NCI-H1694 (cell line): ENCODE results near the gene RAD54L2.
"Not testable (repeated sequence)": the region's sequence is repeated elsewhere in the genome, so short reads cannot be mapped to it uniquely, and the experiment has no call there.

Experiments used
- DNase-seq: peaks from one replicate; lab custom pipeline; 2025; lab: John Stamatoyannopoulos, UW

Gene RAD54L2, protein sequence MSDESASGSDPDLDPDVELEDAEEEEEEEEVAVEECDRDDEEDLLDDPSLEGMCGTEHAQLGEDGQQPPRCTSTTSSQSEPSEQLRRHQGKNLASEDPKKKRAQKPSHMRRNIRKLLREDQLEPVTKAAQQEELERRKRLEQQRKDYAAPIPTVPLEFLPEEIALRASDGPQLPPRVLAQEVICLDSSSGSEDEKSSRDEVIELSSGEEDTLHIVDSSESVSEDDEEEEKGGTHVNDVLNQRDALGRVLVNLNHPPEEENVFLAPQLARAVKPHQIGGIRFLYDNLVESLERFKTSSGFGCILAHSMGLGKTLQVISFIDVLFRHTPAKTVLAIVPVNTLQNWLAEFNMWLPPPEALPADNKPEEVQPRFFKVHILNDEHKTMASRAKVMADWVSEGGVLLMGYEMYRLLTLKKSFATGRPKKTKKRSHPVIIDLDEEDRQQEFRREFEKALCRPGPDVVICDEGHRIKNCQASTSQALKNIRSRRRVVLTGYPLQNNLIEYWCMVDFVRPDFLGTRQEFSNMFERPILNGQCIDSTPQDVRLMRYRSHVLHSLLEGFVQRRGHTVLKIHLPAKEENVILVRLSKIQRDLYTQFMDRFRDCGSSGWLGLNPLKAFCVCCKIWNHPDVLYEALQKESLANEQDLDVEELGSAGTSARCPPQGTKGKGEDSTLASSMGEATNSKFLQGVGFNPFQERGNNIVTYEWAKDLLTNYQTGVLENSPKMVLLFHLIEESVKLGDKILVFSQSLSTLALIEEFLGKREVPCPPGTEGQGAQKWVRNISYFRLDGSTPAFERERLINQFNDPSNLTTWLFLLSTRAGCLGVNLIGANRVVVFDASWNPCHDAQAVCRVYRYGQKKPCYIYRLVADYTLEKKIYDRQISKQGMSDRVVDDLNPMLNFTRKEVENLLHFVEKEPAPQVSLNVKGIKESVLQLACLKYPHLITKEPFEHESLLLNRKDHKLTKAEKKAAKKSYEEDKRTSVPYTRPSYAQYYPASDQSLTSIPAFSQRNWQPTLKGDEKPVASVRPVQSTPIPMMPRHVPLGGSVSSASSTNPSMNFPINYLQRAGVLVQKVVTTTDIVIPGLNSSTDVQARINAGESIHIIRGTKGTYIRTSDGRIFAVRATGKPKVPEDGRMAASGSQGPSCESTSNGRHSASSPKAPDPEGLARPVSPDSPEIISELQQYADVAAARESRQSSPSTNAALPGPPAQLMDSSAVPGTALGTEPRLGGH (N-terminal part only)

DNA sequence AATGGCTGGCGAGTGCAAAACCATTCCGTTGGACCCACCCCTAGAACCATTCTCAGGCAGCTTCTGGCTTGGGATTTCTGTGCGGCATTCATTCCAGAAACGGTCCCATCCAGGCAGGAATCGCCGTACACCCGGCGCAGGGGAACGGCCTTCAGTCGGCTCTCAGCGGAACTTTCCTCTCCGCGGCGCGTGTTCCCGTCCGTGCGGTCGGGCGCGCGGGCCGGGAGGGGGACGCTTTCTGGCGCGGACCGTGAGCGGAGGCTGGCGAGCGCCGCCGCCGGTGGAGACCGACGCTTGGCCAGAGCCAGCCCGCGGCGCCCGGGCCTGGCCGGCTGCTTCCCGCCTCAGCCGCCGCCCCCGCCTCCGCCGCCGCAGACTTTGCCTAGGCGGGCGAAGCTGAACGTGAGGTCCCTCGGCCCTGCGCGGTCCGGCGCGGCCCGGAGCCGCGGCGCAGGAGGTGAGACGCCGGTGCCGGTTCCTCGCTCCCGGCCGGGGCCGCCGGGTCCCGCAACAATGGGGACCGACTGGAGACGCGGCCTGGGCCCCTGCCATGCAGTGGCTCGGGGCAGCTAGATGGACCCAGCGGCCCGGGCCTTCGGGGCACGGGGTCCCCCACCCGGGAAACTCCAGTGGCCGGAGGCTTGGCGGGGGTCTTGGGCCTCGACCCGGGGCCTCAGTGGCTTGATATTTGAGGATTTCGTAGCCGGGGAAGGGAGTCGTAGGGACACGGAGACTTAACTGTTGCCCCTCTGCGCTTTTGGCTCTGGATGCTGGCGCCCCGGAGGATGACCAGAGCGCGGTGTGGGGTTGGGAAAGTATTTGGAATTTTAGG lies at the start of gene RAD54L2:
Gene RAD54L2, plus strand, starts transcription at position 261 of the 832 bp plus-strand sequence. CDS start 51,702 bp downstream, outside the sequence.
- peak; percentile 6 for DNase-seq

DNA sequence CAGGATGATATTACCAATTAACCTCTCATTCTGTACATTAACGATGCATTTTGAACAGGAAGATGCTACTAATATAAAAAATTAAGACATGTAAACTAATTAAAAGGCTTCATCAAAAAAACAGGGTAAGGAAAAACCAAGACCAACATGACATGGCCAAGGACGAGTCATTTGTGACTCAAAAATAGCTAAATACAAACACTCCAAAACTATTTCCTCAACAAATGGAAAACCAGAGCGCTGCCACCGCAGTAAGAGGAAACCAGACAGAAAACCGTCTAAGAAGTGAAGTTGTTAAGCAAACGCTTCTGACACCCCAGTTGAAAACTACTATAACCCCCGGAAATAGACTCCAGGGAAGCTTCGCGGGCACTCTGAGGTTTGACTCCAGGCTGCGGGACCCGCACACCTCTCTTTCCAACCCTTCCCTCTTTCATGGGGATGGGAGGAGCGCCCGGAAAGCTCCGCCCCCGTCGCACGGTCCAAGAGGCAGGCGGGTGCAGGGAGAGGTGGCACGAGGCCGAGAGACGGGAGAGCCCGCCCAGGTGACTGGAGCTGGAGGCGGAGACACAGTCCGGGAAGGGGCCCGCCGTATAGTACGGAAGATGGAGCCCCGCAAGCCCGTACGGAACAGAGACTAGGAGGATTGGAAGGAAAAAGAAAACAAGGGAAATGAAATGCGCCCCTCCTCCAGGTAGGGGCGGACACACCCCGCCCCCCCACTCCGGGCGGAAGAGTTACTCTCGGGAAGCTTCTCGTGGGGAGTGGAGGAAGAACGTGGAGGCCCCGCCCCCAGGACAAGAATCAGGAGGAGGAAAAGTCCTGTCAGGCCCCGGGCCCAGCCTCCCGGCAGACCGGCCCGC lies 39.4 kb upstream of the RAD54L2 start:
- DNase-seq = peak; percentile 52

GRCh38 chr3:51500632-51501131 lies 37.8 kb upstream of the RAD54L2 start:
- no peak for DNase-seq

GRCh38 chr3:51501833-51502561 lies 36.5 kb upstream of the RAD54L2 start:
- DNase-seq = peak; percentile 57

DNA sequence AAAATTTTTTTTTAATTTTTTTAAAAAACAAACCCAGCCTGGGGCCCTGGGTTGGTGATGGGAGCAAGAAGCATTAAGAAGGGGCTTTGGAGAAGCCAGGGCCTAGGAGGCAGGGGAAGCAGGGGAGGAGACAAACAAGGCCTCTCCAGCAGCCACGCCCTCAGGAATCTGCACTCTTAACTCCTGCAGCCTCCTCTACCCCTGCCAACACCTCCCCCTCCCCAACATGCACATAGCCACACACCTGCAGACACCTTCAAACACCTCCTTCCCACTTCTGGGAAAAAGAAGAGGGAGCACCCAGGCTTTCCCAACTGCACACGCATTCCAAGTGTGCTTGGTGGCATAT lies 36.0 kb upstream of the RAD54L2 start:
- DNase-seq = no peak

DNA sequence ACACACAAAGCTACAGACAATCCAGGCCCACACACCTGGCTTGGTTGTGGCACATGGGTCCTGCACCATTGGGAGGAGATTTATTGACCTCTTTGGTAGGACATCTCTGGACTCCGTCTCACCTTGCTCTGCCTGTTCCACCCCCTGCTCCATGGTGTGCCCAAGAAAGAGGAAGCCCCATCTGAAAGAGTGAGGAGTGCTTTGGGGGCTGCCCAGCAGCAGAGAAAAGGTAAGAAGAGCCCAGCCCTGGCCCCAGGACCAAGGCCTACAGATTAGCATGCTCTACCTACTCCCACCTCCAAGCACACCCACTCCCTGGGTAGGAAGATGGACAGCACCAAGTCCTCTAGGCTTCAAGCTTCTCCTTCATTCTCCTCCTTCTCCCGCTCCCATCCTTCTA lies 35.5 kb upstream of the RAD54L2 start:
- DNase-seq = no peak

DNA sequence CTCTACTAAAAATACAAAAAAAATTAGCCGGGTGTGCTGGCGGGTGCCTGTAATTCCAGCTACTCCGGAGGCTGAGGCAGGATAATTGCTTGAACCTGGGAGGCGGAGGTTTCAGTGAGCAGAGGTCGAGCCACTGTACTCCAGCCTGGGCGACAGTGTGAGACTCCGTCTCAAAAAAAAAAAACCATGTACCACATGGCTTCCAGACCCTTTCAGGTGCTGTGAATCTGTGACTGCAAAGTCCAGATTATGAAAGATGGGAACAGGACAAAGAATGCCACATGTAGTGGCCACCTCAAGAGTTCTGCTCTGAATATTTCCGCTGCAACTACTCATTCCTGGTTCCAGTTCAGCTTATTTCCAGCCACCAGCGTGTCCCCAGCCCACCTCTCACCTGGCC lies 30.3 kb upstream of the RAD54L2 start:
- DNase-seq = no peak

DNA sequence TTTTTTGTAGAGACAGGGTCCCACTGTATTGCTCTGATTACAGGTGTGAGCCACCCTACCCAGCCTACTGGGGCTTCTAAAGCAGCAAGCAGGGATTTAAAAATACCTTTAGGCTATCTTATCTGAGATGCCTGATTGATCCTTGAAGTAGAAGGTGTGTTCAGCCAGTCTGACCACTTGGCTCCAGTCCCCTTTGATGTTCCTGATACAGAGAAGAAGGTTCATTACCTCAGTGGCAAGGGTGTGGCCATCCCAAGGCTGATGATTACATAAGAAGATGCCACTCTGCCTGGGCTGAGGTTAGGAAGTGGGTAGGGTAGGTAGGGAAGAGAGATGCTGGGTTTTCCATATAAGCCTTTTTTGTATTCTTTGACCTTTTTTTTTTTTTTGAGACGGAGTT lies 27.5 kb upstream of the RAD54L2 start:
- no peak for DNase-seq

GRCh38 chr3:51514210-51514609 lies 24.3 kb upstream of the RAD54L2 start:
- no peak for DNase-seq

DNA sequence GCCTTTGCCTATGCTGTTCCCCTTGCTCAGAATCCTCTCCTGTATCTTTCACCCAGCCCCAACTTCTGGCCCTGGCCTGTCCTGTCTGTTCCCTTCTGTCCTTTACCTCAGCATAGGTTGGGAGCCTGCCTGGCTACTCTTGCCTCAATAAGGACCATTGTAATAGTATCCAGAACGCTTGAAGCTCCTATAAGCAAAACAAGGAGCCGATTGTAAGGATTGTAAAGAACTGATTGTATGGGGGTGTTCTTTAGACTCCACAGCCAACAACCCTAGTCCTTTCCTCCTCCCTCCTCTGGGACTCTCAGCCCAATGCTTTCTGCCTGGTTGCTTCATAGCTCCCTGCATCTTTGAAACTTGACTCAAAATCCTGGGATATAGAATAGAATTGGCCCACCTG lies 18.7 kb upstream of the RAD54L2 start:
- no peak for DNase-seq

DNA sequence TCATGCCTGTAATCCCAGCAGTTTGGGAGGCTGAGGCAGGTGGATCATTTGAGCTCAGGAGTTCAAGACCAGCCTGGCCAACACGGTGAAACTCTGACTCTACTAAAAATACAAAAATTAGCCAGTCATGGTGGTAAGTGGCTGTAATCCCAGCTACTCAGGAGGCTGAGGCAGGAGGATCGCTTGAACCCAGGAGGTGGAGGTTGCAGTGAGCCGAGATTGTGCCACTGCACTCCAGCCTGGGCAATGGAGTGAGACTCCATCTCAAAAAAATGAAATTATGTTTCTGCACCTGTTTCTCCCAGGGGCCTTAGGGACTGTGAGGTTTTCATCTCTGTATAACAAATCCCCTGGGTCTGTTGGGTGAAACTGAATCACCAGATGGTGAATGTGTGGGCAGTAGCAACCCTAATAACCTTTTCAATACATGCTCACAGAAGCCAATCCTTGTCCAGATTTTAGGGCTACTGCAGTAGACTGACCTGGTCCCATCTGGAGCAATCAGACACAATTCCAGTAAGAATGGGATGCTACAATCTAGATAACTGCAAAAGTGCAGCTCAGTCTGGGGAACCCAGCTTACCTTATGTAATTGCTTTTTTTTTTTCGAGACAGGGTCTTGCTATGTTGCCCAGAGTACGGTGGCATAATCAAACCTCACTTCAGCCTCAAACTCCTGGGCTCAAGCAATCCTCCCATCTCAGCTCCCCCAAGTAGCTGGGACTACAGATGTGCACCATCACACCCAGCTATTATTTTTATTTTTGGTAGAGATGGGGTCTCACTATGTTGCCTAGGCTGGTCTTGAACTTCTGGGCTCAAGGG lies 17.4 kb upstream of the RAD54L2 start:
- not testable (repeated sequence) for DNase-seq

DNA sequence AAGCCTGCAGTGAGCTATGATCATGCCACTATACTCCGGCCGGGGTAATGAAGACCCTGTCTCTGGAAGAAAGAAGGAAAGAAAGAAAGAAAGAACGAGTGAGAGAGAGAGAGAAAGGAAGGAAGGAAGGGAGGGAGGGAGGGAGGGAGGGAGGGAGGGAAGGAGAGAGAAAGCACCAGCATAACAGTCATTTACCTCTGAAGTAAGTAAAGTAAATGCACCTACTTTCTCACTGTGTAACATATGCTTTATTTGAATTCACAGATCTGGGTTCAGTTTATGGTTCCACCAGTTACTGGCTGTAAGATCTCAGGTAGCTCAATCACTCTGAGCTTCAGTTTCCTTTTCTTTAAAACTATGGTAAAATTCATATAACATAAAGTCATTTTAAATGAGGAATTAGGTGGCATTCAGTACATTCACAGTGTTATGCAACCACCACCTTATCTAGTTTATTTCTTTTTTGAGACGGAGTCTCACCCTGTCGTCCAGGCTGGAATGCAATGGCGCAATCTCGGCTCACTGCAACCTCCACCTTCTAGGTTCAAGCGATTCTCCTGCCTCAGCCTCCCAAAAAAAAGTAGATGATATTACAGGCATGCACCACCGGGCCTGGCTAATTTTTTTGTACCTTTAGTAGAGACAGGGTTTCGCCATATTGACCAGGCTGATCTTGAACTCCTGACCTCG lies 16.1 kb upstream of the RAD54L2 start:
- DNase-seq = no peak

- DNase-seq = not testable (repeated sequence)
Observed at GRCh38 chr3:51524874-51525273, 13.6 kb upstream of the RAD54L2 start.

DNA sequence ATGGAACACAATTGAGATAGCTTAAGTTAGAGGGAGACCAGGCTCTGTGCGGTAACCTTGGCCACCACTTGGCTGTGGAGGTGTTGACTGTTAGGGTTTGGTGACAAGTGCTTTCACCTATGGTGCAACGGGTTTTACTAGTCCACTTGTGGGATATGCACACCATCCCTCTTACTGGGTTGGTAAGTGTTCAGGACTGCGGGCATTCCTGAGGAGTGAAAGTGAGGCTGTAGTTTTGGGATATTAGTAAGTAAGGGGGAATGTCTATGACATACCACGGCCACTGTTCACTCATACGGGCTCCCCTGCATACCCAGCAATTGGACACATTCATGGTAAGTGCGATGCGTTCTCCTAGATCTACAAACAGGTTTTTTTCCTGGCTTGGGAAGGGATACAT lies 8.0 kb upstream of the RAD54L2 start:
- no peak for DNase-seq

DNA sequence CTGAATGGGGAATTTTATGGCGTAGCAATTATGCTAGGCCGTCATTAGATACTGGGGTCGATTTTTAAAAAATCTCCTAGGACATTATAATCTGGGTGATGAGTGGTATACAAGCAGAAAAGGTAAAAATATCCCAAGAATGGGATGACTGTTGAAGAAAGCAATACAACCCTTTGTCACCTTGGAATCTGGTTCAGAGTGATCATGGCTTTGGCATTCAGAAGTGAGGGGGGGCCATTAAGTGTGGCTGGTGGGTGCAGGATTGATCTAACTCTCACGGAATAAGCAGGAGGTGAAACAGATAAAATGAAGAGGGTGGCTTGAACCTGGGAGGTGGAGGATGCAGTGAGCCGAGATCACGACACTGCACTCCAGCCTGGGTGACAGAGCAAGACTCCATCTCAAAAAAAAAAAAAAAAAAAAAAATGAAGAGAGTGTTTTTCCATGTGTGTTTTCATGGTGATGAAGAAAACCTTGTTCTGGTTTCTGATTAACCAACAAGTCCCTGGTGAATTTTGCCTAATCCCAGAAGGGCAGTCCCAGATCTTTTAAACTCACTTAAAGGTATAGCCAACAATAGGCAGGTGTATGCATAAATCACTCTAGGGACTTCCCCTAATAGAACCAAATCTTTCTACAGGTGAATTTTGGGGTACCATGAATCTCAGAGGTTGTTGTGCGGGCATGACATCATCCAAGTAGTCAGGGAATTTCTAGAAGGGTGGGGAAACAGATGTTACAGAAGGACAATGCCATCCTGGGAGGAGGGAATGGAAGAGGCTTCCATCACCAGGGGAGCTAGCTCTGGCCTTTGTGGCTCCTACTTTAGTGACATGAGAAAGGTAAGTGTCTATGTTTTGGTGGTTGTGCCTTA lies 3.1 kb upstream of the RAD54L2 start:
- DNase-seq = no peak

- DNase-seq = not testable (repeated sequence)
Observed at GRCh38 chr3:51537631-51538030, 888 bp upstream of the RAD54L2 start.

DNA sequence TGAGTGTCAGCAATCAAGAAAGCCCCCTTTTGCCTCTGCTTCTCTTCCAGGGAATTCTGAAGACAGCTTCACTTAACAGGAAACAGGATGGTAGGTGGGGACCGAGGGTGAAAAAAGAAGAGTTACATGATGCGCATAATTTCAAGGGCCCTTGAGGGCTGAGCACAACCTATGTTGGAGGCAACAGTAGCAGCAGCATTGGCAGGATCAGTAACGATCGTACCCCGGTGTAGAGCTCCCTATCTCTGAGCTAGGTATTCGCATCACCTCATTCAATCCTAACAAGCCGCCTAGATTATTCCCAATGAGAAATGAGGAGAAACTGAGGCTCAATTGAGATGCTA lies 432 bp upstream of the RAD54L2 start:
- no peak for DNase-seq
